Stimulated activated CD8-positive, alpha-beta memory T cell treated with anti-CD3 and anti-CD28 coated beads, Interleukin-7, amount 100 ng/mL, for 24 hours (primary cell): ENCODE results near the gene ZC3H7B.

ENCODE experiments used
- DNase-seq: peaks from one replicate; pipeline ENCODE4 v3.0.0-alpha.2; 2020; ENCODE audit warnings: low read depth

ZC3H7B gene

GRCh38 chr22:41356430-41357028, 55.2 kb downstream of the ZC3H7B start:
- no peak for DNase-seq

- no peak for DNase-seq
Observed at GRCh38 chr22:41357191-41357590, 55.9 kb downstream of the ZC3H7B start.

- DNase-seq: no peak
Observed at GRCh38 chr22:41358927-41359326, 57.6 kb downstream of the ZC3H7B start.

DNA sequence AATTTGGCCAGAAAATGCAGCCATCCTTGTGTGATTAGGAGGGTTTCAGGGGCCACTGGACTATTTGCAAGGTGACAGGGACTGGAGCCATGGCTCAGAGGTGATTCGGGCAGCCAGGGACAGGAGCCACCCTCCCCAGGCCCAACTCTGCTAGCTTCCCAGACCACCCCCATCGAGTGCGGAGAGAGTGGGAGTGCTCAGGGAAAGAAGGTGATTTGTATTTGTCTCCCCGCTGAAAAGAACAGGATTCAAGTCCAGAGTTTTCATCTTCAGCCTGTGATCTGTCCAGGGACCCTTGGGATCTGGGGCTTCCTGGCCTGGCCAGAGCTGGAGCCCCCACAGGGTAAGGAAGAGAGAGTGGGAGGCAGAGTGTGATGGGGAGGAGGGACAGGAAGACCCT, 58.1 kb downstream of the ZC3H7B start:
- DNase-seq: no peak

GRCh38 chr22:41360126-41360525, 58.8 kb downstream of the ZC3H7B start:
- DNase-seq: no peak

GRCh38 chr22:41361716-41362310, 60.5 kb downstream of the ZC3H7B start:
- no peak for DNase-seq

DNA sequence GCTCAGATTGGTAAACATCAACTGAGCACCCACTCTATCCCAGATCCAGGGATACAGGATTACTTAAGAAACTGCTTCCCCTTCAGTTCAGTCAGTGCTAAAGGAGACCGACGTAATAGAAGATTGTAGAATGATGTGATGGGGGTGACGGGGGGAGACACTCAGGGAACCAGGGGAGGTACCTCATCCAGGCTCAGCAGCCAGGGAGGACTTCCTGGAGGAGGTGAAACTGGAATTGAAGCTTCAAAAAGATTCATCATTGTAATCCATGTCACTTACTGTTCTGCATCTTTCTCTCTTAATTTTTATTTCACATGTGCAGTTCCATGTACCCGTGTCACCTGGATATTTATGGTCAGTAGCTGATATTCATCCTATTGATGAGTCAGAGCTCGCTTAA, 61.3 kb downstream of the ZC3H7B start:
- DNase-seq: no peak

DNA sequence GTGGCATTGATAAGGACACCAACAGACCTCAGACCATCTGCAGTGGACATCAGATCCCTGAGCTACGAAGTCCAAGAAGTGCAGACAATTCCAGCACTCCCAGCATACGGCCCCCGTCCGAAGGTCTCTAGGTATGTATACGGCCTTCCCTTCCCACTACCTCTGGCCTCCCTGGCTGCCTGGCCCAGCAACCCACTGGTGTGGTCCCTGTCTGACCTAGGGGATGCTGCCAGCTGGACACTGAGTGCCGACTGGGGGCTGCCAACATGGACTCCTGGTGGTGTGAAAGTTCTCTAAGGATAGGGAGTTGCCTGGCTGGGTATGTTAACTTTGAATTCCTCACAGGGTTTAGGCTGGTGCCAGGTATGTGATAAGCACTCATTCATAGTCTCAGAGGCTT, 62.9 kb downstream of the ZC3H7B start:
- no peak for DNase-seq

GRCh38 chr22:41364955-41365354, 63.6 kb downstream of the ZC3H7B start:
- no peak for DNase-seq

GRCh38 chr22:41365425-41365824, 64.1 kb downstream of the ZC3H7B start:
- no peak for DNase-seq

DNA sequence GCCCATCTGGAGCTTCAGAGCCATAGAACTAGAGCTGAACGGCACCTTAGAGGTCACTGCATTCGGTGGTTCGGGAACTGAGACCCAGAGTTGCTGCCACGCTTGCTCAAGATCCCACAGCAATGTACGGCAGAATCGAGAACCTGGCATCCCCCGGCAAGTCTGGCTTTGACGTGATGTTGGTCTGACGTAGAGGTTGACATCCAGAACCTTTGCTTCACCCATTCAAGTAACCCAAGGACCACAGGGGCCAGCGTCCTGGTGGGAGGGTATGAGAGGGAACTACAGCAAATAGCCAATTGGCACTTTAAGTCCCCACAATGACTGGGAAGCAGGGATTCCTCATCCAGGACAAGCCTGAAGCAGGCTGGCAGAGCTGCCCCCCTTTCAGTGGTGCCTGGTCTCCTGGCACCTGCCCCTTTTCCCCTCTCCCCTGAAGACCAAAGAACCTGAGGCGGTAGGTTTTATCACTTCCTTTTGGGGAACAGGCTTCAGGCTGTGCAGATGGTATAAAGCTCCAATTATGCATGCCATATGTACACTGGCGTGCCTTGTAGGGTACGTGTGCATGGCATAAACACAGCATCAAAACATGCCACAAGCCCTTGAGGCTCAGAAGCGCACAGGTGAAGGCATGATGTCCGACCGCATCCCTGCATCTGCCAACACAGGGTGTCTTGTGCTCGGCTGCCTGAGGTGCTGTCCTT, 65.2 kb downstream of the ZC3H7B start:
- DNase-seq: no peak

- no peak for DNase-seq
Observed at GRCh38 chr22:41367039-41367679, 65.8 kb downstream of the ZC3H7B start.

GRCh38 chr22:41367680-41368542, 66.6 kb downstream of the ZC3H7B start:
- DNase-seq: no peak

DNA sequence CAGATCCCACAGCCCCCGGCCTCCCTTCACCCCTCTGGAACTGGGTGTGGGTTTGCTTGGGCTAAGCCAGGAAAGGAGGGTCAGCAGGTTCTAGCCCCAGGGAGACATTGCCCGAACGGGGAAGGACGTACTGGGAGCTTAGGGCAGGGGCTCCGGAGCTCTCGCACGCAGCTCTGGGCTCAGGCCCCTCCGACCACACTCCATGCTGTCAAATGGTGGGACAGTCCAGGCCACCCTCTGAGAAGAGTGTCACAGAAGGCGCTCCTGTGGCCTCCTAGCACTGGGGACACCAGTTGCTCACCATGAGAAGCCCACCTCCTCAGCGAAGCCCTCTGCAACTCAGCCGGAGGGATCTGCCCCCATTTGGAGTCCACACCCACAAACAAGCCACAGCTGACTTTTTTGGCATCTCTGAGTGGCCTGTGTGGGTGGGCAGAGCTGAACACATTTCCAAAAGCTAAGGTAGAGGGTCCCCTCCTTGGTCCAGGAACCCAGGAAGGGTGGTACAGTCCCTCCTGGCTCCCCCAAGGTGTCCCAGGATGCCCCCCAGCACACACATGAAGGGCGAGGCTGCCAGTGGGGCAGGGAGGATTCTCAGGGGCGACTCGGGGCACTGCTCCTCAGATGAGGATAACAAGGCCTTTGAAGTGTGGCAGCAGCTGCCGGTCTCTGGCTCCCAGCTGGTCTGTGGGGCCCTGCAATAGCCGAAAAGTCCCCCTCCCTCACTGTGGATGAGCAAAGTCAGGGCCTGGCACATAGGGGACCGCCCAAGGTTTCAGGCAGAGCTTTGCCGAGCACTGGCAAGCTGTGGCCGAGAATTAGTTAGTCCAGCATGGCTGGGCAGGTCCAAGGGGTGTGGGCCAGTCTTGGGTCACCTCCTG, 67.5 kb downstream of the ZC3H7B start:
- no peak for DNase-seq

DNA sequence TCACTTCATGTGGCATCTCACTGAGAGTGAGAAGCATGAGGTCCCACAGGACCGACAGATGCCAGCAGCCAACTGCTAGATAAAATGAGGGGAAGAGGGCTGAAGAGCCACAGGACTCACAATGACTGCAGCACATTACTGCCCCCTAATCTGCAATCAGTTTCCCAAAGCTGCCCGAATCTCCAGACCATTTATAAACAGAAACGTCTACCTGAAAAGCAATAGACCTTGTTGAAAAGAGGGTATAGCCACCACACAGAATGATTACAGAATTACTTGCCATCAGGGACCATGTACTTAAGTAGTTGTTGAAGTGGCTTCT, 68.1 kb downstream of the ZC3H7B start:
- no peak for DNase-seq

GRCh38 chr22:41369837-41370236, 68.5 kb downstream of the ZC3H7B start:
- DNase-seq: no peak

GRCh38 chr22:41377846-41378245, 76.5 kb downstream of the ZC3H7B start:
- DNase-seq: no peak

- DNase-seq: no peak
Observed at GRCh38 chr22:41380993-41381328, 79.6 kb downstream of the ZC3H7B start.

DNA sequence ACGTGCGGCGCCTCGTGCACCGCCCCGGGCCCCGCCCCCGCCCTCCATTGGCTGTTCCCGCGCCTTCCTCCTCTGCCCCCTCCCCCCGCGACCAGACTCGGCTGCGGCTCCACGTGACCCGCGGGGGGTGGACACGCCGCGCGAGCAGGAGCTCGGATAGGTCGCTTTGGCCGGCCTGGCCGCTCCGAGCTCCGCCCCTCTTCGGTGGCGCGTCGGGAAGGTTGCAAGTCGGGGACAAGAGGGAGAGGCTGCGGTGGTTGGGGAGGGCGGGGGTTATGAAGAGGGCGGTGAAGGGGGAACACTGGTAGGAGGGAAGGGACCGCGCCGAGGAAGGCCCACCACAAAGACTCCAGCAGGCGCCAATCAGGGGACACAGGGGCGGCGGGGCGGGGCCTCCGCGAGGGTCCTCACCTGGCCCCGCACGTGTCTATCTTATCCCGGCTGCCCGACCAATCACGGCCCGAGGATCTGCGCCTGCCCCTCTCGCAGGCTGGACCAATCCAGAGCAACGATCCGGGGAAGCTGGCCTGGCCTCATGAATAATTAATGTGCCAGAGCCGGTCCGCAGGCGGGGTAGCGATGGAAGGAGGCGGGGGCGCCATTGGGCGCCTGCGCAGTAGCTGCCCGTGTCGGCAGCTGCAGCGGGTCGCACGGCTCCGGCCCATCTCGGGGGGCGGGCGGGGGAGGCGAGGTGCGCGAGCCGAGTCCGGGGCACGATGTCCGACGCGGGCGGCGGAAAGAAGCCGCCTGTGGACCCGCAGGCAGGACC, 80.2 kb downstream of the ZC3H7B start, which contains the start of gene TEF:
TSS of gene TEF (plus strand) at position 614 of the 769 bp plus-strand sequence. CDS start at position 717, 103 bp downstream.
- peak; percentile 91 for DNase-seq

DNA sequence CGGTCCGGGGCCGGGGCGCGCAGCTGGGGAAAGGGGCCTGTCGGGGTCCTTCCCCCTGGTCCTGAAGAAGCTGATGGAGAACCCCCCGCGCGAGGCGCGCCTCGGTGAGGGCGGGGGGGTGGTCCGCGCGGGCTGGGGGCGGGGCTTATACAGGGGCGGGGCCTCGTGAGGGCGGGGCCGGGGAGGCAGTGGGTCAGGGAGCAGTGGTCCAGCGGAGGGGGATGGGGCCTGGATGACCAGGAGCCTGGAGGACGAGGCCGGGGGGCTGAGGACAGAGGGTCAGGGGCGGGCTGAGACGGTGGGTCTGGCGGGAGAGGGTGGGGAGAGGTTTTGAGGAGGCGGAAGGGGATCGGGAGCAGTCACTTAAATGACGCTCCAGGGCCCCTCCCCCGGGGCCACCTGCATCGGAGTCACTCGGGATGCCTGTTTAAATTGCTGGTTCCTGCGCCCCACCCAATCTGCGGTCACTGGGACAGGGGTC, 80.8 kb downstream of the ZC3H7B start:
- DNase-seq: no peak
